Nucleus accumbens (tissue), 56 donors: Measurements from ENCODE around the gene GLIS1.
"Not testable (repeated sequence)": the region's sequence is repeated elsewhere in the genome, so short reads cannot be mapped to it uniquely, and the experiment has no call there.

Experiments
- DNase-seq, 56 donors: peaks; one replicate each; lab custom pipeline; 2025; lab: John Stamatoyannopoulos, UW

GLIS1 gene

DNA sequence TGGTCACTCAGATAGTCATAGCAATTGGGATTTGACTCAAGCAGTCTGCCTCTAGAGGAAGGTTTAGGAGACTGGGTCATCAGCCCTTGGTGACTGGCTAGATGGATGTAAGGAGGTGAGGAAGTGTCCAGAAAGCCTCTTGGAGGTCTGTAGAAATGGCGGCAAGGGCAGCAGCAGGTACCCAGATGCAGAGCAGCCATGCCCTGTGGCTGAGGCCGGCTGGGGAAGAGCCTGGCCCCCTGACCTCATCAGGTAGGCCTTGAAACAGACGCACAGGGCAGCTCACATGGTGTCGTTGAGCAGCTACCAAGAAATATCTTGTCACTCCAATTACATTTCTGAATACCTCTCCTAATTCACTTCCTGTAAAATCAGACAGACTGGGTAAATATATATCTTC lies 181.6 kb downstream of the GLIS1 start:
- DNase-seq: no peak

DNA sequence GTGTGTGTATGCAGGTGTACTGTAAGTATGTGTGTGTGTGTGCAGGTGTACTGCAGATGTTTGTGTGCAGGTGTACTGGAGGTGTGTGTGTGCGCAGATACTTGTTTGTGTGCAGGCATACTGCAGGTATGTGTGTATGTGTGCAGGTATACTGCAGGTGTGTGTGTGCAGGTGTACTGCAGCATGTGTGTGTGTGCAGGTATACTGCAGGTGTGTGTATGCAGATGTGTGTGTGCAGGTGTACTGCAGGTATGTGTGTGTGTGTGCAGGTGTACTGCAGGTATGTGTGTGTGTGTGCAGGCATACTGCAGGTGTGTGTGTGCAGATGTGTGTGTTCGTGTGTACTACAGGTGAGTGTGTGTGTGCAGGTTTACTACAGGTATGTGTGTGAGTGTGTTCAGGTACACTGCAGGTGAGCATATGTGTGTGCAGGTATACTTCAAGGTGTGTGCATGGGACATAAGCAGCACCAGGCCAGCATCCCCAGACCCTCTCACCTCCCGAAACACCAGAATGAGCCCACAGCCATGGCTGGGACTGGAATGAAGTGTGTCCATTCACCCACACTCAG lies 182.2 kb downstream of the GLIS1 start:
- DNase-seq: no peak

GRCh38 chr1:53555620-53556326 lies 183.2 kb downstream of the GLIS1 start:
- not testable (repeated sequence) for DNase-seq

DNA sequence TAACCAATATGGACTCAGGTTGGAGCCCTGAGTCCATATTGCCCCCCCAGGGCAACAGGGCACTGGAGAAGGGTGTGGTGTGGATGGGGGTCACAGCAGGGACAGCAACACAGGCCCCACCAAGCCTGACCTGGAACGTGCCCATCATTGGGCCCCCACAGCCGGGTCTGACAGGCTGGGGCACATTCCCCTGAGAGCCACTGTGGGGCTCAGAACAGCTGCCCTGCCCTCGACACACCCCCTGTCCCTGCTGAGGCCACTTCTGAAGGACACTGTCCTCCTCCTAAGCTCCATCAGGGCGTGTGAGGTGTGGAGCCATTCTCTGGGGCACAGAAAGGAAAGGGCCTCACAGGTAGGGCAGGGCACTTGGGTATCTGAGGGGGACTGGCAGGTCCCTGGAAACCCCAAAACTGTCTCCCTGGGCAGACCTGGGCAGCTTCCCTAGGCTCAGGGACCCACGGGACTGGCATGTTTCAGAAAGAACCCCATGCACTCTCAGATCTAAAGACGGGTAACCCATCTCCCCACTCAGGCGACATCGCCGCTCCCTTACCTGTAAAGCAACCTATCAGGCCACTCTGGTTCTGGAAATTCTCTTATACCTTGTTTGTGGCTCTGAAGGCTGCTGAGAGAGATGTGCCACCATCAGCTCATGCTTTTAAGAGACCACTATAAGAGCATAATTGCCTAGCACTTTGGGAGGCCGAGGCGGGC lies 184.2 kb downstream of the GLIS1 start:
- no peak for DNase-seq

DNA sequence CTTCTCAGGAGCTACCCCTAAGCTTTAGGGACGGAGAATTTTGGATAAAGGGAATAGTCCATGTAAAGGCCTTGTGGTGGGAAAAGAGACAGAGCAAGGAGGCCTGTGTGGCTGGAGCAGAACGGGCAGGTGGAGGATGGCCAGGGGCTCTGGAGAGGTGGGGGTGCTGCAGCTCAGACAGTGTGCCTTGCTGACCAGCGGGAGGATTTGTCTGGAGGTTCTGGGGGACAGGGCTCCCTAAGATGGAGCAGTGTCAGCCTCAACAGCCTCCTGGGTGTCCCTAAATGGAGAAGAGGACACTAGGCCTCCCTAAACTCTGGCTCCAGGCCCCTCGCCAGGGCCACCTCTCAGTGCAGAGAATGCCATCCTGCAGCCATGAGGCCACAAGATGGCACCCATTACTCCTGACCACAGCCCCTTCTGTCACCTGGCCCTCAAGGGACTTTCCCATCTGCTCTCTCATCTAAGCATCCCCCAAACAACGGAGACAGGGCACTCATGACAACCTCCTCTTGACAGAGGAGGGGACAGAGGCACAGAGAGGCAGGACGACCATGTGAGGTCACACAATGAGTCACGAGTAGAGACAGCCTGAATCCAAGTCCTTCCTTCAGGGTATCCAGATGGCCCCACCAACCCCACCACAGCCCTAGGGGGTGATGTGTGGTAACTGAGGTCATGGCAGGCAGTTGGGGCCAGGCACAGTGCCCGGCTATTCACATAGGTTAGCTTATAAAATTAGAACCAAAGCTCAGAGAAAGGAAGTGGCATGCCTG lies 185.0 kb downstream of the GLIS1 start:
- DNase-seq: no peak

DNA sequence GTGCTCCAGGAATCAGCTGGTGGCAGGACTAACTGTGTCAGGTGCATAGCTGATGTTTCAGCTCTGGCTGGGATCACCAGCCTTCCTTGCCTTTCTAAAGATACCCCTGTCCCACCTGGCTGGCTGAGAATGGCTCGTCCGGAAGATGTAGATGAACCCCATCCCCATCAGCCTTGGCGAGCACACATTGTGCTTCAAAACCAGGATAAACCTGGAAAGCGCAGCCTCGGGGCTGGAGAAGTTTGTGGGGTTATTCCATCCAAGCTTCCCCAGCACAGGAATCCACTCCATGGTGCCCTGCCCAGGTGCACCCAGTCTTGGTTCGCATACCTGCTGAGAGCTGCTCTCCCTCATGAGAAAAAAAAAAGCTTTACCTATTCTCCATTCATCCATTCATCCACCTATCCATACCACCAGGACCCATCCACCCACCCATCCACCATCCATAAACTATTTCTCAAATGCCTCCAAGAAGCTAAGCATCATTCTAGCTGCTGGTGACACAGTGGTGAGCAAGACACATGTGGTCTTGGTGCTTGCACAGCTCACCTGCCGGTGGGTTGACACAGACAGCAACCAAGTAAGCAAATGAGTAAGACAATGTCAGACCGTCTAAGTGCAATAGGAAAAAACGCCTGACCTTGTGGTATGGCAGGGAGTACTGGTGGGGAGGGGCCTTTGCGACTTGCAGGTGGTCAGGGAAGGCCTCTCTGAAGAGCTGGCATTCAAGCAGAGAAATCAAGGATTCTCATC lies 185.8 kb downstream of the GLIS1 start:
- no peak for DNase-seq

- no peak for DNase-seq
These were observed 186.7 kb downstream of the GLIS1 start for GRCh38 chr1:53552146-53552861.

DNA sequence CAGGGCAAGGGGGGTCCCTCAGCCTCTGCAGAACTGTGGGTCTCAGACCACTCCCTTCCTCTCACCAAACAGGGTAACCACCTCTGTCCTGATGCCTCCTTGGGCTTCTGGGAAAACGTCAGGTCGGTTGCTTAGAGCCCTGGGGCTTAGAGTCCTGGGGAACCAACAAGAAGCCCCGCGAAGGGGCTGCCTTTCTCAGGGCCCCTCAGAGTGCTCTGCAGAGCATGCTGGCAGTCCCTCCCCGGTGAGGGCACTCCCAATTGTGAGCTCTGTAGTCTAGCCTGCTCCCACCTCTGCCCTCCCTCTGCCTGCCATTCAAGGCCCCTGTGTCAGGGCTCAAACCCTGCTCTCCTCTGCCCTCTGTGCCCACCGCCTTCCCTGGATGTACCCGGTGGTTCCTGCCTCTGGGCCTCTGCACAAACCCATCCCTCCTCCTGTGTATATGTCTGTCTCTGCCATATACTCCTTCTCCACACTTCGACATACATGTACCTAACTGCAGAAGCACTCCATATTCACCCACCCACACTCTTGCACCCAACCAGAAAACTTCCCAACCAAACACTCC lies 187.5 kb downstream of the GLIS1 start:
- DNase-seq: no peak

DNA sequence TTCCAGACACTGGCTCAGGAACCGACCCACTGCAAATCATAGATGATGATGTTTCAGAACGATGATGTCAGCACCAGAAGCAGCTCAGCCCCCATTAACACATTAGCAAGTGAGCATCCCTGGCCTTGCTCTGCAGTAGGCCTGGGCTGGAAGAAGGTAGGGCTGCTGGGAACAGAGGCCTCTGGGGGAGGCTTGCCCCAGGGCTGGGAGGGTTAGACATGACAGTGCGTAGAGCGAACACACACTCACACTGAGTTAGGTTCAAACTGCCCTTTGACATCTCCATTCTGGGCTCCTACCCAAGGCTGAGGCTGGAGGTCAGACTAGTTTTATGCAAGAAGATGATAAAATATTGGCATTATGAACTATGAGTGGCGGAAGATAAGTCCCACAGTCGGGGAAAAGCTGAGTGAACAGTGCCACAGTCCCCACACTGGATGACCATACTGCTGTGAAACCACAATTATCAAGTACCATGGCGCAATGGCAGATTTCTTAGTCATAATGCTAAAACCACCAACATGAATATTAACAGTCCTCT lies 188.7 kb downstream of the GLIS1 start:
- DNase-seq: no peak

GRCh38 chr1:53549781-53550180 lies 189.2 kb downstream of the GLIS1 start:
- DNase-seq: no peak

DNA sequence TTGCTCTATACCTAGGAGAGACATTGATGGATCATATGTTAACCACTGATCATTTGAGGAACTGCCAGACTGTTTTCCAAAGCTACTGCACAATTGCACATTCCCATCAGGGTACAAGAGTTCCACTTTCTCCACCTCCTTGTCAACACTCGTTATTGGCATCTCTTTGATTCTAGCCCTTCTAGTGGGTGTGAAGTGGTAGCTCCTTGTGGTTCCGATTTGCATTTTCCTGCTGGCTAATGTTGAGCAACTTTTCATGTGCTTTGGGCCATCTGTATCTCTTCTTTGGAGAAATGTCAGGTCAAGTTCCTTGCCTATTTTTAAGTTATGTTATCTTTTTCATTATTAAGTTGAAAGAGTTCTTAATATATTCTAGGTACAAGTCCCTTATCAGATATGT lies 189.7 kb downstream of the GLIS1 start:
- no peak for DNase-seq

DNA sequence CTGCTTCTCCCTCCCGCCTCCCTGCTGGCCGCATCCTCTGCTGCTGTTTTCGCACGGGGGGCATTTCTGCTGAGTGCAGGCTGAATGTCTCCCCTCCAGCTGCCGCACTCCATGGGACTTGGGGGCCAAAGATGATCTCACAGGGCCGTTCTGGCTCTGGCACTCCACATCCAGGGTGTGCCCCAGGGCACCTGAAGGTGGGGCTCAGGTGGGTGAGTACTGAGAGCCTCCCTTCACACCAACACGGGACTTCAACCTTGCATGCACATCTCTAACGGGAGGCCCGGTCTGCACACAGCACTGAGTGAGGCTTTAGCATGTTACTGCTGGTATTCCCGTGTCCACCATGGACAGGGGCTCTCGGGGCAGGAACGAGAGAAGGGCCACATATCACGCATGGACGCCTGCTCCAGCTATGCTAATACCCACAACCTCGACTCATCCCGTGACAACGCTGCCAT lies 190.9 kb downstream of the GLIS1 start:
- no peak for DNase-seq

GRCh38 chr1:53547231-53547790 lies 191.7 kb downstream of the GLIS1 start:
- DNase-seq: no peak

DNA sequence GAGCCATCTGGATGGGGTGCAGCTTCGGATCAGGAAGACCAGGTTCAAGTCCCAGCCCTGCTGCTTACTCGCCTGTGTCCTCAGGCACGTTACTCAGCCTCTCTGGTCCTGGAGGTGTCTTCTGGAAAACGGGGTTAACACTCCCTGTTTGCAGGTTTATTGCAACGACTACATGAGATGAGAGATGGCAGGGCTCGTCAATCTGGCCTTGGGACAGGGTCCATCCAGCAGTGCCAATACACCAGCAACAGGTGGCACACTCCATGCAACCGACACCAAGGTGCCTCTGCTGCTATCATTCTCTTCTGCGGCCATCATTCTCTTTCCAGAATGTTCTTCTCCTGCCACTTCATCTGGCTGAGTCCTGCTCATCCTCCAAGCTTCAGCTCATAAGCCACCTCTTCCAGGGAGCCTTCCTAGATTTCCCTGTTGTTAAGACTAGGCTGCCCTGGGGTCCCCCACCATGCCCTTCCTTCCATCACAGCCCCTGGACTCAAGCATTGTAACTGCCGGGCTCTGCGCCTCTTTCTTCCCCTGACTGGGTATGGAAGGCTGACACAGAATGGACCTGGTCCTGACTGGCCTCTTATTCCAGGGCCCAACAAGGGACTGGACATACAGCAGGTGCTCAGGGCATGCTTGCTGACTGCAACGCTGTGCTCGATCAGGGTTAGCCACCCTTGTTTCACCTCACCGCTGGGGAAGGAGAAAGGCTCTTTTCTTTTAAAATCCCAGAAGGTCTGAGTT lies 192.4 kb downstream of the GLIS1 start:
- DNase-seq: no peak

GRCh38 chr1:53545663-53546408 lies 193.1 kb downstream of the GLIS1 start:
- DNase-seq: no peak

GRCh38 chr1:53544728-53545515 lies 194.0 kb downstream of the GLIS1 start:
- DNase-seq: no peak
